GM21528 (cell line): Measurements from ENCODE around the gene KHNYN.

Experiments
- ATAC-seq: cut with Tn5 transposase; IDR thresholded peaks from one replicate; pipeline ENCODE4 v1.9.1; 2021; ENCODE audit warnings: mild to moderate bottlenecking, moderate library complexity; ENCODE audit not compliant: unreplicated experiment, low FRiP score

The KHNYN gene

DNA sequence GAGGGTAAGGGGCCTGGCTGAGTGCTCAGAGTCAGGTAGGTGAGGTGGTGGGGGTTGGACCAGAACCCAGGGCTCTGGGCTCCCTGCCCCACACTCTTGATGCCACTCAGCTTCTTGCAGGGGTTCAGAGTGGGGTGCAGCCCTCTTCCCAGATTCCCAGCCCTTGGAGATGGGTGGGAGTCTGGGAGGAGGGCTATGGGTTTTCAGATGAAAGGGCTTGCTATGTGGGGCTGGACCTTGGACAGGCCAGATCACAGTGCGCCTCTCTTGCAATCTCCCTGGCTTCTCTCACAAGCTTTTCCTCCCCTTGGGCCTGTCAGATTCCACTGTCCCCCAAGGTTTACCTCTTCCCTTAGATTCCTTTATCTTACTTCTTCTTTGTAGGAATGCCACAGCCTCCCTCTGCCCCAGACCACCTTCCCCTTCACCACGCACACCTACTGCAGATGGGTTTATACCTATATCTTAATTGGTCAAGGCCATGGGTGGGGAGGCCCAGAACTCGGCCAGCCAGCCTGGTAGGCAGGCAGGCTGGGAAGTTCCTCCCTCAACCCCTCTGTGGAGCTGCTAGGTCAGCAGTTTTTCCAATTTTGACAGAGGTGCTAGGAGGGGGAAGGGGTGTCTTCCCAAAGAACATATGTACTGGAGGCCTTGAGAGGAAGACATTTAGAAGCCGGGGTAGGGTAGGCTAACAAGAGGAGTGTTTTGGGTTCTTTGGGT lies 29.6 kb upstream of the KHNYN start:
- no peak for ATAC-seq

DNA sequence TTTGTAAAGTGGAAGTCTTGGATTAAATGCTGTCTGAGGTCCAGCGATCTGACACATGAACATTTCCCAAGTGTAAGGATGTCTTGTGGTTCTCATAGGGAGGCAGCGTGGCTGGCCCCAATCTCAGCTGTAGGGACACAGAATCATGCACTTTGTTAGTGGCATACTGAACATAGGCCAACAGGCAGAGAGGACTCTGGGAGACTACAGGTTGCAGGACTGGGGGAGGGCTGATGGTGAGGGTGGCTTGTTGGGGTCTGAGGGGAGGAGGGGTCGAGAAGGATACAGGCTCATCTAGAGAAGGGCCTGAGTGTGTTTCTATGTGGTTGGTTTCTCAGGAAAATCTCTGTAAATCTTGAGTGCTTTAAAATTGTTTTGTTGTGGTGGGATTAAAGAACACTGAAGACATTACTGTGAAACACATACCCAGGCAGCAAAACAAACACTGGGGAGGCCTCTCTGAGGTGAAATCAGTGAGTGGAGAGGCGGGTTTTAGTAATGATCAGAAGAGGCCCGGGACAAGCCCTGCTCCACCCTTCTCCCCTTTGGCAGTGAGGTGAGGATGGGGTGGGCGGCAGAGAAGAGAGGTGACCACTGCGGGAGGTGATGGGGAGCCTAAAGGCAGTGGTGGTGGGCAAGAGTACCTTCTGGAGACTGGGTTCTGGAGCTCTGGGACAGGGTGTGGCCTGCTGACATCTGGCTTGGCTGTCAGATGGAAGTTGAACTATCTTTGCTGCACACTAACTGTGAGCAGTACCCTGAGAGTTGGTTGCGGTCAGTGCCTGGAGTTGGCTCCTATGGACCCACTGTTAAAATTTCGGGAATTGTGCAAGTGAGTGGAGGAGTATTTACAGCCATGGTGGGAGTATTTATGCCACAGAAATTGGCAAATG lies 27.7 kb upstream of the KHNYN start:
- no peak for ATAC-seq

DNA sequence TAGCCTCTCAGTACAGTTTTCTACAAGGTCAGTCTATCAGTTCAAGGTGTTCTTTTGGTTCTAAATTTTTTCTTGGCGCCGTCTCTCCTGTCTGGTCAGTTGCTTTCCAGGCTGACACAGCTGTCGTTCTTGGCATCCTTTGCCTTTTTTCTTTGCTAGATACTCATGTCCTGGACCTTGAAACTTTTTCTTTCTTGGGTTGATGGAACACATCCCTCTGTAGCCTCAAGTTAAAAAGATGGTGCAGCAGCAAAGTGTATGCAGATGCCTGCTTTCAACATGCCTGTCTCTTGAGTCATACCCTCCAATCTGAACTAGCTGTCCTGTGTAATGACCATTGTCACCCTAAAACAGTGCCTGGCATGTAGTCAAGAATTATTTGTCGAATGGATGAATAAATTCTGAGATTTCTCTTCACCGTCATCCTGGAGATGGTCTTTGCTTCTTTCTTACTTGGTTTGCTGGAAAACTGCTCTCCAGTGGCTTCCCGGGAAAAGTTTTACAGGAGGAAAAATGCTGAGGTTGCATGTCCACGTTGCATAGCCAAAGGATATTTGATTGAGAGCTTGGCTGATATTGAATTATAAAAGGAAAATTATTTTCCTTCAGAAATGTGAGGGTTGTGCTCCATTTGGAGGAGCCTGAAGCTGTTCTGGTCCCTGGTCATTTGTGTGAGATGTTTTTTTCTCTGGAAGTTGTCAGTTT lies 26.3 kb upstream of the KHNYN start:
- ATAC-seq: no peak

DNA sequence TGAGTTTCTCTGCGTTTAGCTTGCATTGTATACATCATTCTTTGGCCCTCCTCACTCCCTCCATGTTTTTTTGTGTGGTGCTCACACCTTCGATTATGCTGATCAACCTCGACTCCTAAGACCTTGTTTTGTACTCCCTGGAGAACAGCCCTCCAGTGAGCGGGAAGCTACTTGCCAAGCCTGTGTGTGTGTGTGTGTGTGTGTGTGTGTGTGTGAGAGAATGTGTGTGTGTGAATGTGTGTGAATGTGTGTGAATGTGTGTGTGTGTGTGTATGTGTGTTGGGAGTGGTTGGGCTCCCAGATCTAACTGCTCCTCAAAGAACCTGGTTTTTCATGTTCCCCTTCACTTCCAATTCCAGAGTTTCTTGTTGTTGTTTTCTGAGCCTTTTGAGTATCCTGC lies 24.9 kb upstream of the KHNYN start:
- ATAC-seq: no peak

DNA sequence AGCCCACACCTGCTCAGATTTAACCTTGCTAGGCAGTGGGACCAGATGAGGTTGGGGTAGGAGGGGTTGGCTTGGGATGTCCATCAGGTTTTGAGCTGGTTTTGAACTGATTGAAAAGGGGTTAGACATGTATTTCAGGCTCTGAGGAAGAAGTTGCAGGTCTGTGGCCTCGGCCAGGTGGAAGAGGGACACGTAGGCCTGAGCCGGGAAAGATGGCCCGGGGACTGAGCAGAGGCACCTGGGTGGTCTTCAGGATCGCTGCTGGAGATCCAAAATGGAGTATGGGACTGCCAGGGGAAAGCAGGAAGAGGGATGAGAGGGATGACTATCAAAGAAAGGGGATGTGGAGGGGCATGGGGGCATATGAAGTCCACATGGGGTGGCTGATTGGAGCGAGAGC lies 23.3 kb upstream of the KHNYN start:
- no peak for ATAC-seq

DNA sequence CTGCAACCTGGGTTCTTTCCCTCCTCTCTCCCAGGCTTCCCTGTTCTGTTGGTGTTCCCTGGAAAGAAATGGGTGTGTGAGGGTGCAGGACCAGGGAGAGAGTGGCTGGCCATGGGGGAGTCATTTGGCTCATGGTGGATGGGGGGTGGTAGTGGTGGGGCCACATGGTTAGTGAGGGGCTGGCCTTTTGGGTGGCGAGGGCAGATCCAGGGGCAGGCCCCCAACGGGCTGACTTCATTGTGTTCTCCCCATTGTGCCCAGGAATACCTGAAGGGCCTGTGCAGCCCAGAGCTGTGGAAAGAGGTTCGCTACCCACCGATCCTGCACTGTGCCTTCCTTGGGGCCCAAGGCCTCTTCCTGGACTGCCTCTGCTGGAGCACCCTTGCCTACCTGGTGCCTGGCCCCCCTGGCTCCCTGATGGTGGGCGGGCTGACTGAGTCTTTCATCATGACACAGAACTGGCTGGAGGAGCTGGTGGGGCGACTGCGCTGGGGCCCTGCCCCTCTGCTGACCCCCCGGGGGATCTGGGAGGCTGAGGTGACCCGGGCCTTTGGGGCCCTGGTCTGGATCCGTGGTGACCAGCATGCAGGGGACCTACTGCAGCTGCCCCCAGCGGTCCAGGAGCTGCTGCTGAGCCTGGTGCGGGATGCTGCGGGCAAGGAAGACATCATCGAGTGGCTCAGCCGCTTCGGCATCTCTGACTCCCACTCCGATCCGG lies 22.0 kb upstream of the KHNYN start:
- no peak for ATAC-seq

DNA sequence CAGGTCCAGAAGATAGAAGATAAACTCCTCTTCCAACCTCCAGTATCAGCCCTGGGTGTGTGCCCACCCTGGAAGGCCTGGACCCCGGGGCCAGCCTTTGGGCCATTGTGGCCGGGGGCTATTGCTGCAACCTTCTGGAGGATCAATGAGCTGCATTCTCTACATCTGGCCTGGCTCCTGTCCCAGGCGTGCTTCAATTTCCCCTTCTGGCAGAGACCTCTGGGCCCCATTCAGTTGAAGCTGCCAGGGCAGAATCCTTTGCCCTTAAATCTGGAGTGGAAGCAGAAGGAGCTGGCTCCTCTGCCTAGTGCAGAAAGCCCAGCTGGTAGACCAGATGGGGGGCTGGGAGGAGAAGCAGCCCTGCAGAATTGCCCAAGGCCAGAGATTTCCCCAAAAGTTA lies 21.0 kb upstream of the KHNYN start:
- ATAC-seq: no peak

DNA sequence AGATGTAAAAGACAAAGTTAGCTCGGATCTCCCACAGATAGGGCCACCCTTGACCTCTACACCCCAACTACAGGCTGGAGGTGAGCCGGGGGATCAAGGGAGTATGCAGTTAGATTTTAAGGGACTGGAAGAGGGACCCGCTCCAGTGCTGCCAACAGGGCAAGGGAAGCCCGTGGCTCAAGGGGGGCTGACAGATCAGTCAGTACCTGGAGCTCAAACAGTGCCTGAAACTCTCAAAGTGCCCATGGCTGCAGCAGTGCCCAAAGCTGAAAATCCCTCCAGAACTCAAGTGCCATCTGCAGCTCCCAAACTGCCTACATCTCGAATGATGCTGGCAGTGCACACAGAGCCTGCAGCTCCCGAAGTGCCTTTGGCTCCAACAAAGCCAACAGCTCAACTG lies 20.6 kb upstream of the KHNYN start:
- ATAC-seq: no peak

DNA sequence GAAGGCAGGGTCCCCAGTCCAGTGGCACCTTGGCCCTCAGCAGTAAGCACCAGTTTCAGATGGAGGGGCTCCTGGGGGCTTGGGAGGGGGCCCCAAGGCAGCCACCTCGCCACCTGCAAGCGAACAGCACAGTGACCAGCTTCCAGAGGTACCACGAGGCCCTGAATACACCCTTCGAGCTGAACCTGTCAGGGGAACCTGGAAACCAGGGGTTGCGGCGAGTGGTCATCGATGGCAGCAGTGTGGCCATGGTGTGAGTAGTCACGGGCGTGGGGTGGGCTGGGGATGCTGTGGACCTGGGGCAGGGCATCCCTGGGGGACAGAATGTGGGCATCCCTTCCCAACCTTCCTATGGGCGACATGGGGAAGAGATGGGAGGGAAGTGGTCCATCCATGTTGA lies 19.8 kb upstream of the KHNYN start:
- no peak for ATAC-seq

DNA sequence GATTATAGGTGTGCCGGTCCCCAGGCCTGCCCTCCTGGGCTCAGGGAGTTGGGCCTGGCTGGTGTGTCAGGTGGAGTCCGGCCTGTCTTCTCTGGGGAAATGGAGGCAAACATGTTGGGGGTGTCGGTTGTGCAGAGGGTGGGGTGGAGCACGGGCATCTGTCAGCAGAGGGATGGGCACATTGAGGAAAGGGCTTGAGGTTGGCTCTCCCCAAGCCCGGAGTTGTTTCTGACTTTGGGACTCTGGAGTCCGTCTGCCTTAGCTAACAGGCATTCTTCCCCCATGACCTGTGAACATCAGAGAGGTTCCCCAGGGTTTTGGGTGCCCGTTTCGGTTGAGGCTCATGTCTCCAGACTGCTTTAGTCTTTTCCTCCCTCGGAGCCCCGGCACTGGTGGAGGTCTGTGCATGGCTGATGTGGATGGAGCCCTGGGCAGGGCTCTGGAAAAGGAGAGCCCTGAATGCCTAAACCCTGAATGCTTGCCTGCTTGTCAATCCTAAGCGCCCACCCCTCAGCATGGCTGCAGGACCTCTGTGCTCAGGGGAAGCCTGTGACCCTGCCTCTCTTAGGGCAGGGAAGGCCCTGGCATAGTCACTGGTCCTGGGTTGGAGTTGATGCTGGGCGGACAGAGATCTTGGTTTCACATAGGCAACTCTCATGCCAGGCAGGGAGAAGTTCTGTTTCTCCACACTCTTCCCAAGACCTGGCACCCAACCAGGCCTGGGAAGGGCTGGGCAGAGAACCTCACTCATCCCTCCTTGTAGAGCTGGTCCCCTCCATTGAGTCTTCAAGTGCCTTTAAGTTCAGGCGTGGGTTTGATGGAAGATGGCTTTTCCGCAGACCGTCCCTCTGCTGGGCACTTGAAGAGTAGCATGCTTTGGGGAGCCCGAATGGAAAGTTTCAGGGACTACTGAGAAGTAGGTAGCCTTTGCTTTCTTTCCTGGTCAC lies 18.0 kb upstream of the KHNYN start:
- no peak for ATAC-seq

DNA sequence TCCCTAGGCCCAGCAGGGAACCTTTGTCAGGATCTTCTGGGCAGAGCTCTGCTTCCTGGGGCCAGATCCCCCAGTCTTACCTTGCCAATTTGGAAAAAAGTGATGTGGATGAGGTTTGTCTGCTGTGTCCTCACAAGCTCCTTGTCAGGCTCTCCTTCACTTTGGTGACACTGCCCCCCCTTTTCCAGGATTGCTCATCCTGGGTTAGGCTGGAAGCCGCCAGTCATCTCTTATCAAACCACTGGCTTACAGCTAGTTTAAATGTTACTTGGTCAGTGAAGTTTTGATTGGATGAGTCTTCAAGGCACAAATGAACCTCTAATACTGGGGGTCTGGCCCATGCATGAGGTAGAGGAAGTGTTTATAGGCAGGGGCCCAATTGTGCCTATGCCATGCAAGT lies 15.7 kb upstream of the KHNYN start:
- ATAC-seq: no peak

DNA sequence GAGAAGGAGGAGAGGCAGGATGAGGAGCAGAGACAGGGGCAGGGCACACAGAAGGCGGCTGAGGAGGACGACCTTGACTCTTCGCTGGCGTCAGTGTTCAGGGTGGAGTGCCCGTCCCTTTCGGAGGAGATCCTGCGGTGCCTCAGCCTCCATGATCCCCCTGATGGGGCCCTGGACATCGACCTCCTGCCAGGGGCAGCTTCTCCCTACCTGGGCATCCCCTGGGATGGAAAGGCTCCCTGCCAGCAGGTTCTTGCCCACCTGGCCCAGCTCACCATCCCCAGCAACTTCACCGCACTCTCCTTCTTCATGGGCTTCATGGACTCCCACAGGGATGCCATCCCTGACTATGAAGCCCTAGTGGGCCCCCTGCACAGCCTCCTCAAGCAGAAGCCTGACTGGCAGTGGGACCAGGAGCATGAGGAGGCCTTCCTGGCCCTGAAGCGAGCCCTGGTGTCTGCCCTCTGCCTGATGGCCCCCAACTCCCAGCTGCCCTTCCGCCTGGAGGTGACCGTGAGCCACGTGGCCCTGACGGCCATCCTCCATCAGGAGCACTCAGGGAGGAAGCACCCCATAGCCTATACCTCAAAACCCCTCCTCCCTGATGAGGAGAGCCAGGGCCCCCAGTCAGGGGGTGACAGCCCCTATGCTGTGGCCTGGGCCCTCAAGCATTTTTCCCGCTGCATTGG lies 14.9 kb upstream of the KHNYN start:
- no peak for ATAC-seq

DNA sequence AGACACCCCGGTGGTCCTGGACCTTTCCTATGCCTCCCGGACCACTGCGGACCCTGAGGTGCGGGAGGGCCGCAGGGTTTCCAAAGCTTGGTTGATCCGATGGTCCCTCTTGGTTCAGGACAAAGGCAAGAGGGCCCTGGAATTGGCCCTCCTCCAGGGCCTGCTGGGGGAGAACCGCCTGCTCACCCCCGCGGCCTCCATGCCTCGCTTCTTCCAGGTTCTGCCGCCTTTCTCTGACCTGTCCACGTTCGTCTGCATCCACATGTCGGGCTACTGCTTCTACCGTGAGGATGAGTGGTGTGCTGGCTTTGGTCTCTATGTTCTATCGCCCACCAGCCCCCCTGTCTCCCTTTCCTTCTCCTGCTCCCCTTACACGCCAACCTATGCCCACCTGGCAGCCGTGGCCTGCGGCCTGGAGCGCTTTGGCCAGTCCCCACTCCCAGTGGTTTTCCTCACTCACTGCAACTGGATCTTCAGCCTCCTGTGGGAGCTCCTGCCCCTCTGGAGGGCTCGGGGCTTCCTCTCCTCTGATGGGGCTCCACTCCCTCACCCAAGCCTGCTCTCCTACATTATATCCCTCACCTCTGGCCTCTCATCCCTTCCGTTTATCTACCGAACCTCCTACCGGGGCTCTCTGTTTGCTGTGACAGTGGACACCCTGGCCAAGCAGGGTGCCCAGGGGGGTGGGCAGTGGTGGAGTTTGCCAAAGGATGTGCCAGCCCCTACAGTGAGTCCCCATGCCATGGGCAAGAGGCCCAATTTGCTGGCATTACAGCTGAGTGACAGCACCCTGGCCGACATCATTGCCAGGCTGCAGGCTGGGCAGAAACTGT lies 14.1 kb upstream of the KHNYN start:
- ATAC-seq: no peak

DNA sequence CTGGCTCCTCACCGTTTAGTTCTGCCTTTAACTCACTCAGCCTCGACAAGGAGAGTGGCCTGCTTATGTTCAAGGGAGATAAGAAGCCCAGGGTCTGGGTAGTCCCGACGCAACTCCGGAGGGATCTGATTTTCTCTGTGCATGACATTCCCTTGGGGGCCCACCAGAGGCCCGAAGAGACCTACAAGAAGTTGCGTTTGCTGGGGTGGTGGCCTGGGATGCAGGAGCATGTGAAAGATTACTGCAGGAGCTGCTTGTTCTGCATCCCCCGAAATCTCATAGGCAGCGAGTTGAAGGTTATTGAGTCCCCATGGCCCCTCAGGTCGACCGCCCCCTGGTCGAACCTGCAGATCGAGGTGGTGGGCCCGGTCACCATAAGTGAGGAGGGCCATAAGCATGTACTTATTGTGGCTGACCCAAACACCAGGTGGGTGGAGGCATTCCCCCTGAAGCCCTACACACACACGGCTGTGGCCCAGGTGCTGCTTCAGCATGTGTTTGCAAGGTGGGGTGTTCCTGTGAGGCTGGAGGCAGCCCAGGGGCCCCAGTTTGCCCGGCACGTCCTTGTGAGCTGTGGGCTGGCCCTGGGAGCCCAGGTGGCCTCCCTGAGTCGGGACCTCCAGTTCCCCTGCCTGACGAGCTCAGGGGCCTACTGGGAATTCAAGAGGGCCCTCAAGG lies 13.4 kb upstream of the KHNYN start:
- ATAC-seq: no peak

DNA sequence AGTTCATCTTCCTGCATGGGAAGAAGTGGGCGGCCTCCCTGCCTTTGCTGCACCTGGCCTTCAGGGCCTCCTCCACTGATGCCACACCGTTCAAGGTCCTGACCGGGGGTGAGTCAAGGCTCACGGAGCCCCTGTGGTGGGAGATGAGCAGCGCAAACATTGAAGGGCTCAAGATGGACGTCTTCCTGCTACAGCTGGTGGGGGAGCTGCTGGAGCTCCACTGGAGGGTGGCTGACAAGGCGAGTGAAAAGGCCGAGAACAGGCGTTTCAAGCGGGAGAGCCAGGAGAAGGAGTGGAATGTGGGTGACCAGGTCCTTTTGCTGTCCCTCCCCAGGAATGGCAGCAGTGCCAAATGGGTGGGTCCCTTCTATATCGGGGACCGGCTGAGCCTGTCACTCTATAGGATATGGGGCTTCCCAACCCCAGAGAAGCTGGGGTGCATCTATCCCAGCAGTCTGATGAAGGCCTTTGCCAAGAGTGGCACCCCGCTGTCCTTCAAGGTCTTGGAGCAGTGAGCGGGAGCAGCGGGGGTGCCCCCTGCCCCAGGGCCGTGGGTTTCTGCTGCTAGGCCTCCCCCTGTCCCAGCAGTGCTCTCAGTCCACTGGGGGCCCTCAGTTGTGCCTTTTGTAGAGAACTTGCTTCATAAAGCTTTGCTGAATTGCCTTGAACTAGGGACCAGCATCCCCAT lies 12.7 kb upstream of the KHNYN start:
- ATAC-seq: no peak

DNA sequence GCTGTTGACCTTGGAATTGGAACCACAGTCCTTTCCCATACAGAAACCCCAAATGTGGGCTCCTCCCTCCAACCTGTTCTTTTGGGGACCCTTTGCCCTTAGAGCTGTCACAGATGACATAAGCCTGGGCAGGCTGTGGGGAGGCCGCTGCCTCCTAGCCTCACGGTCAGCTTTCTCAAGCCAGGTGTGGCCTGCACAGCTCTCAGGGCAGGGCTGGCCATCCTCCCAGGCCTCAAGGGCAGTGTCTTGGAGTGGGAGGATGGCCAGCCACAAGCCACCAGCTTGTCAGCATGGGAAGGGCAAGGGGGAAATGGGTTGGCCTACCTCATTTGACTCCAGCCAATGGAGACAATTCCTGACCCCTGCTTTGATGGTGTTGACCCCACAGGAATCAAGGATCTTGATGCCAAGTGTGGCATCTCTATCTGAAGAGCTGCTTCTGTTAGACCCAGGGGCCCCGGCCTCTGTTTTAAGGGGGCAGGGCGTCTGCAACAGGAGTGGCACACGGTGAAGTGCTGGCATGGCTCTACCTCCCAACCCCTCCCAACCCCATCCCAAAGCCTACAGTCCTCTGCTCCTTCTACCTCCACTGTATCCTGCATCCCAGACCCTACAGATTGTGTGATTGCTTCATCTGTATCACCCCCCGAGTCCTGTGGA lies 11.8 kb upstream of the KHNYN start:
- no peak for ATAC-seq

DNA sequence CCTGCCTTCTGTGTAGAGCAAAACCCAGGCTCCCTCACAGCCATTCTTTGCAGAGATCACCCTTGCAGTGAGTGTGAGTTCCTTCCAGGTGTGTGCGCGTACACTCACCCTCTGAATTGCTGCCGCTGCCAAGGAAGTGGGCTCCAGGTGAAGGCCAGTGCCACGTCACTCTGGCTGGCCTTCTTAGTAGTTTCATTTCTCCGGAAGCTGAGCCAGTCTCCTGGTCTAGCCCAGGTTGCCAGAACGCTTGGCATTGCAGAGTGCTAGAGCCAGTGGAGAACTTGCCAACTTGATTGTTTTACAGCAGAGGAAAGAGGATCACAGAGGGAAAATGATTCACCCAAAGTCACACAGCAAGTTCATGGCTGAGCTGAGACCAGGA lies 11.3 kb upstream of the KHNYN start:
- no peak for ATAC-seq
